SK-N-SH treated with all-trans-retinoic acid at 6 μM for 48 hours (cell line): ENCODE results near the gene VILL.

Experiments used
- ATAC-seq: fragments of 200-7000 bp; cut with Tn5 transposase; 3 replicates; pipeline ENCODE4 v1.9.1; 2020; ENCODE audit warnings: mild to moderate bottlenecking, moderate library complexity
- ARNTL ChIP-seq: fragments of 450-650 bp; formaldehyde crosslinking; IDR thresholded peaks from 2 replicates; pipeline ENCODE4 v1.5.0; 2020; ENCODE audit warnings: low read depth, mild to moderate bottlenecking, moderate library complexity, borderline replicate concordance
- BACH2 ChIP-seq: fragments of 250-450 bp; sonication (Bioruptor Pico); IDR thresholded peaks from 2 replicates; pipeline ENCODE4 v1.9.0; 2021; ENCODE audit warnings: mild to moderate bottlenecking, borderline replicate concordance
- CREB5 ChIP-seq: fragments of 250-450 bp; sonication (Bioruptor Pico); IDR thresholded peaks from 2 replicates; pipeline ENCODE4 v1.5.1; 2020; ENCODE audit warnings: low read depth, mild to moderate bottlenecking, moderate library complexity
- CSDC2 ChIP-seq: fragments of 250-450 bp; sonication (Bioruptor Pico); IDR thresholded peaks from 2 replicates; pipeline ENCODE4 v1.5.0; 2020; ENCODE audit warnings: mild to moderate bottlenecking, moderate library complexity
- PPARA ChIP-seq: fragments of 250-450 bp; sonication (Bioruptor Pico); IDR thresholded peaks from 2 replicates; pipeline ENCODE4 v1.5.0; 2020; ENCODE audit warnings: mild to moderate bottlenecking, borderline replicate concordance
- SNAI2 ChIP-seq: fragments of 250-450 bp; sonication (Bioruptor Pico); IDR thresholded peaks from 2 replicates; pipeline ENCODE4 v1.5.0; 2020; ENCODE audit warnings: mild to moderate bottlenecking, moderate library complexity
- ZNF565 ChIP-seq: fragments of 450-650 bp; formaldehyde crosslinking; conservative IDR thresholded peaks from 2 replicates; pipeline ENCODE4 v1.5.0; 2020; ENCODE audit warnings: low read depth, mild to moderate bottlenecking, moderate library complexity
- ZNF70 ChIP-seq: fragments of 450-650 bp; formaldehyde crosslinking; IDR thresholded peaks from 2 replicates; pipeline ENCODE4 v1.5.0; 2020; ENCODE audit warnings: mild to moderate bottlenecking, moderate library complexity
- TF ChIP-seq, protein P1 (sequence below): fragments of 250-450 bp; sonication (Bioruptor Pico); IDR thresholded peaks from 2 replicates; pipeline ENCODE4 v1.5.0; 2020; ENCODE audit warnings: mild to moderate bottlenecking, moderate library complexity

Gene VILL

GRCh38 chr3:38054499-38055001 lies 64.0 kb downstream of the VILL start:
- TF ChIP-seq CREB5 (CRISPR knock-in tag) = no peak
- no peak for TF ChIP-seq BACH2 (CRISPR knock-in tag)
- no peak for TF ChIP-seq PPARA (CRISPR knock-in tag)
- TF ChIP-seq, protein P1, sequence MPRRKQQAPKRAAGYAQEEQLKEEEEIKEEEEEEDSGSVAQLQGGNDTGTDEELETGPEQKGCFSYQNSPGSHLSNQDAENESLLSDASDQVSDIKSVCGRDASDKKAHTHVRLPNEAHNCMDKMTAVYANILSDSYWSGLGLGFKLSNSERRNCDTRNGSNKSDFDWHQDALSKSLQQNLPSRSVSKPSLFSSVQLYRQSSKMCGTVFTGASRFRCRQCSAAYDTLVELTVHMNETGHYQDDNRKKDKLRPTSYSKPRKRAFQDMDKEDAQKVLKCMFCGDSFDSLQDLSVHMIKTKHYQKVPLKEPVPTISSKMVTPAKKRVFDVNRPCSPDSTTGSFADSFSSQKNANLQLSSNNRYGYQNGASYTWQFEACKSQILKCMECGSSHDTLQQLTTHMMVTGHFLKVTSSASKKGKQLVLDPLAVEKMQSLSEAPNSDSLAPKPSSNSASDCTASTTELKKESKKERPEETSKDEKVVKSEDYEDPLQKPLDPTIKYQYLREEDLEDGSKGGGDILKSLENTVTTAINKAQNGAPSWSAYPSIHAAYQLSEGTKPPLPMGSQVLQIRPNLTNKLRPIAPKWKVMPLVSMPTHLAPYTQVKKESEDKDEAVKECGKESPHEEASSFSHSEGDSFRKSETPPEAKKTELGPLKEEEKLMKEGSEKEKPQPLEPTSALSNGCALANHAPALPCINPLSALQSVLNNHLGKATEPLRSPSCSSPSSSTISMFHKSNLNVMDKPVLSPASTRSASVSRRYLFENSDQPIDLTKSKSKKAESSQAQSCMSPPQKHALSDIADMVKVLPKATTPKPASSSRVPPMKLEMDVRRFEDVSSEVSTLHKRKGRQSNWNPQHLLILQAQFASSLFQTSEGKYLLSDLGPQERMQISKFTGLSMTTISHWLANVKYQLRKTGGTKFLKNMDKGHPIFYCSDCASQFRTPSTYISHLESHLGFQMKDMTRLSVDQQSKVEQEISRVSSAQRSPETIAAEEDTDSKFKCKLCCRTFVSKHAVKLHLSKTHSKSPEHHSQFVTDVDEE = no peak
- no peak for TF ChIP-seq ZNF565
- TF ChIP-seq CSDC2 = no peak
- TF ChIP-seq ZNF70 = no peak
- TF ChIP-seq SNAI2 (CRISPR knock-in tag) = no peak
- TF ChIP-seq ARNTL = no peak
- ATAC-seq = no peak
